H1 (cell line): Measurements from ENCODE around the gene FOXO6. TPM values are rescaled to one million over a fixed set of nuclear protein-coding genes. Genes with fewer than 3 reads are reported as not detected.

Source experiments
- BACH1 ChIP-seq: IDR thresholded peaks from 2 replicates; pipeline ENCODE4 v1.6.1; 2012; ENCODE audit warnings: low read length, improper control_type of control experiment
- CHD1 ChIP-seq: IDR thresholded peaks from 2 replicates; pipeline ENCODE4 v1.6.1; 2012; ENCODE audit warnings: low read depth, low read length, improper control_type of control experiment
- CHD7 ChIP-seq: fragments of 300-600 bp; sonication (generic); IDR thresholded peaks from 2 replicates; pipeline ENCODE4 v1.7.1; 2012; ENCODE audit warnings: low read length, moderate library complexity, mild to moderate bottlenecking, inconsistent platforms; ENCODE audit not compliant: insufficient replicate concordance
- EZH2 ChIP-seq: fragments of 200-600 bp; sonication (generic); IDR thresholded peaks from 2 replicates; pipeline ENCODE4 v1.7.1; 2012; ENCODE audit warnings: low read depth, mild to moderate bottlenecking, moderate library complexity, low read length, inconsistent platforms; ENCODE audit not compliant: severe bottlenecking
- JUN ChIP-seq: IDR thresholded peaks from 2 replicates; pipeline ENCODE4 v1.6.1; 2011; ENCODE audit warnings: low read depth, mild to moderate bottlenecking, improper control_type of control experiment, low read length
- JUND ChIP-seq: IDR thresholded peaks from 2 replicates; pipeline ENCODE4 v1.6.1; 2011; ENCODE audit warnings: mild to moderate bottlenecking, improper control_type of control experiment, low read length
- MAX ChIP-seq: IDR thresholded peaks from 2 replicates; pipeline ENCODE4 v1.6.1; 2012; ENCODE audit warnings: inconsistent platforms
- POLR2A ChIP-seq, 2 experiments: IDR thresholded peaks; 1 replicate in 1 of 2; 2 replicates in 1 of 2; pipeline ENCODE4 v1.6.1; 2011; ENCODE audit warnings: low read depth in 2 of 2, low read length in 2 of 2, mild to moderate bottlenecking in 2 of 2; ENCODE audit errors: control extremely low read depth in 1 of 2
- RAD21 ChIP-seq, 2 experiments: IDR thresholded peaks in 1 of 2; conservative IDR thresholded peaks in 1 of 2; 2 replicates each; pipeline ENCODE4 v1.6.1; 2011; ENCODE audit warnings: low read depth in 2 of 2, low read length in 2 of 2, improper control_type of control experiment in 1 of 2, inconsistent platforms in 1 of 2, mild to moderate bottlenecking in 1 of 2, moderate library complexity in 1 of 2
- SP1 ChIP-seq: IDR thresholded peaks from 2 replicates; pipeline ENCODE4 v1.6.1; 2011; ENCODE audit warnings: low read depth, low read length
- SUZ12 ChIP-seq: fragments of 200-600 bp; sonication (generic); IDR thresholded peaks from 2 replicates; pipeline ENCODE4 v1.6.1; 2012; ENCODE audit warnings: mild to moderate bottlenecking, inconsistent platforms, low read length, moderate library complexity, mixed read lengths
- TCF12 ChIP-seq: IDR thresholded peaks from 2 replicates; pipeline ENCODE4 v1.6.1; 2011; ENCODE audit warnings: low read depth, mild to moderate bottlenecking, low read length
- TEAD4 ChIP-seq: IDR thresholded peaks from 2 replicates; pipeline ENCODE4 v1.6.1; 2012; ENCODE audit warnings: low read depth, low read length, inconsistent platforms, mixed read lengths
- polyA plus RNA-seq, 7 experiments: library from polyadenylated mRNA; depleted of rRNA in 3 of 7; stranded (reverse) in 5 of 7; unstranded in 2 of 7; fragments of >200 nt in 5 of 7; fragments of 200-250 nt in 2 of 7; gene quantifications; 1 replicate in 5 of 7; 2 replicates in 1 of 7; 4 replicates in 1 of 7; pipeline versions ENCODE4 v1.2.1 to v1.2.3, GENCODE V29; 2011 to 2013; ENCODE audit warnings: missing spikeins in 2 of 7, mixed read lengths in 2 of 7
- total RNA-seq: library from RNA; stranded (reverse); fragmentation: NEBNext Ultra II Directional; extraction: Animal tissue kit (Norgen Biotek cat#: 25700); gene quantifications from 2 replicates; pipeline ENCODE4 v1.2.1, GENCODE V29; 2021

The FOXO6 gene
- total and polyA plus RNA-seq, 2 of the 8 experiments (the other 6 are each of a cell fraction or from before 2014, with no cell fraction given): 0.59 to 3.0 TPM

- TF ChIP-seq CHD7: no peak
- TF ChIP-seq RAD21 (IDR thresholded peaks at IDR 0.05 in 1 of 2, conservative IDR thresholded peaks at IDR 0.05 in 1 of 2; ENCODE audit: low read depth in 2 of 2, low read length in 2 of 2): no peak
- TF ChIP-seq TCF12: no peak
- TF ChIP-seq EZH2: no peak
- no peak for TF ChIP-seq POLR2A (IDR thresholded peaks at IDR 0.05; ENCODE audit: control extremely low read depth in 1 of 2, low read depth in 2 of 2, low read length in 2 of 2)
- no peak for TF ChIP-seq JUN
- no peak for TF ChIP-seq SUZ12
- no peak for TF ChIP-seq TEAD4
- TF ChIP-seq JUND: no peak
- TF ChIP-seq MAX: no peak
- TF ChIP-seq SP1: no peak
- TF ChIP-seq CHD1: no peak
- TF ChIP-seq BACH1: no peak
These were observed 53.1 kb downstream of the FOXO6 start (continued) for GRCh38 chr1:41414296-41414695.
